Hematopoietic multipotent progenitor cell treated with erythropoietin and hydrocortisone succinate and interleukin-3 and kit ligand, for 8 days (in vitro differentiated cells): ENCODE results near the gene JMJD1C.
"Not testable (repeated sequence)": the region's sequence is repeated elsewhere in the genome, so short reads cannot be mapped to it uniquely, and the experiment has no call there.

ENCODE experiments used
- DNase-seq: peaks from one replicate; pipeline ENCODE4 v3.0.0-alpha.2; 2015

The JMJD1C gene

DNA sequence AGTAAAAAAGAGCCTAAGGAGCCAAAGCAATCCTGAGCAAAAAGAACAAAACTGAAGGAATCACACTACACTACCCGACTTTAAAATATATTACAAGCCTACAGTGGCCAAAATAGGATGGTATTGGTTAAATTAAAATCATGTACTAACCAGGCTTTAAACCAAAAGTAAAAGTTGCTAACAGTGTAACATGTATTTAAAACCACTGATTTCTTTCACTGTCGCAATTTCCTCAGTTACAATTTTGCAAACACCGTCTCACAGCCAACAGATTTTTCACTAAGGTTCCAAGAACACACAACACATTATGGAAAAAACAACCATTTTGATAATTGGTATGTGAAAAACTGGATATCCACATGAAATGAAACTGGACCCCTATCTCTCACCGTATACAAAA, 74.0 kb downstream of the JMJD1C start:
- DNase-seq = no peak

DNA sequence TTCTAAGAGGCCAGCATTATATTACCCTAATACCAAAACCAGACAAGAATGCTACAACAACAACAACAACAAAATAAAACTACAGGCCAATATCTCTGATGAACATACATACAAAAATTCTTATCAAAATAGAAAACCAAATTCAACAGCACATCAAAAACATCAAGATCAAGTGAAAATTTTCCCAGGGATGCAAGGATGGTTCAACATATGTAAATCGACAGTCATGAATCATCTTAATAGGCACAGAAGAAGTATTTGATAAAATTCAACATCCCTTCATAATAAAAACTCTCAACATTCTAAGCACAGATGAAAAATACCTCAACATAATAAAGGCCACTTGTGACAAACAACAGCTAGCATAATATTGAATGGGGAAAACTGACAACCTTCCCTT, 75.3 kb downstream of the JMJD1C start:
- DNase-seq = no peak

DNA sequence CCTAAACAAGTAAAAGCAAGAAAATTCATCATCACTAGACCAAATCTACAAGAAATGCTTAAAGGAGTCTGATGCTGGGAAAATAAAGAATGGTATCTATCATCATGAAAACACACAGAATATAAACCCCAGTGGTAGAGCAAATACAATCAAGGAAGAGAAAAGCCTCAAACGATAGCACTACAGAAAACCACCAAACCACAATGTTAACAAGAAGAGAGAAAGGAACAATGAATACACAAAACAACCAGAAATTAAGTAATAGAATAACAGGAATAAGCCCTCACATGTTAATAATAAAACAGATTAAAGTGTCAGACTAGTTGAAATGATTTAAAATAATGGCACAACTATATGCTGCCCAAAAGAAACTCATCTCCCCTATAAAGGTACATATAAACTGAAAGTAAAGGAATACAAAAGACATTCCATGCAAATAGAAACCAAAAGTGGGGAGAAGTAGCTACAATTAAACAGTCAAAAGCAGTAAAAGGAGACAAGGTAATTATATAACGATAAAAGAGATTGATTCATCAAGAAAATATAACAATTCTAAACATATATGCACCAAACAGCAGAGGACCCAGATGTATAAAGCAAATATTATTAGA, 77.3 kb downstream of the JMJD1C start:
- DNase-seq = no peak

DNA sequence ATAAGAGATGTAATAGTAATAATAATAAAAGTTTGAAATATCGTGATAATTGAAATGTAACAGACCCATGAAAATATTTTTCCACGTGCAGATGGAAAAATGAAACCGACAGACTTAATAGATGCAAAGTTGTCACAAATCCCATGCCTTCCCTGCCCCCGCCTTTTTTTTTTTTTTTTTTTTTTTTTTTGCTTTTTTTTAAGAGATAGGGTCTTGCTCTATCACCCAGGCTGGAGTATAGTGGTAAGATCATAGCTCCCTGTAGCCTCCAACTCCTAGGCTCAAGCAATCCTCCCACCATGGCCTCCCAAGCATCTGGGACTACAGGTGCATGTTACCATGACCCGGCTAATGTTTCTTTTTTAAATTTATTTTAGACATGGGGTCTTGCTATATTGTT, 80.5 kb downstream of the JMJD1C start:
- no peak for DNase-seq

DNA sequence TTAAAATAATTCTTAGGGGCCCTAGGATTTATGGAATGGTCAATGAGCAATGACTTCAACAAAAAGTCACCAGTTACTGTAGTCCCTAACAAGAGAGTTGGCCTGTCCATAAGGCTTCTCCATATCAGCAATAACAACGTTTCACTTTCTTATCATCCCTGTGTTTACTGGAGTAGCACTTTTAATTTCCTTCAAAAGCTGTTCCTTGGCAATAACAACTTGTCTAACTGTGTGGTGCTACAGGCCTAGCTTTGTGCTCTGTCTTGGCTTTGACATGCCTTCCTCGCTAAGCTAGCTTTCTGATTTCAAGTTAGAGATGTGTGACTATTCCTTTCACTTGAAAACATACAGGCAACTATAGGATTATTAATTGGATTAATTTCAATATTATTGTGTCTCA, 81.1 kb downstream of the JMJD1C start:
- peak; percentile 26 for DNase-seq

DNA sequence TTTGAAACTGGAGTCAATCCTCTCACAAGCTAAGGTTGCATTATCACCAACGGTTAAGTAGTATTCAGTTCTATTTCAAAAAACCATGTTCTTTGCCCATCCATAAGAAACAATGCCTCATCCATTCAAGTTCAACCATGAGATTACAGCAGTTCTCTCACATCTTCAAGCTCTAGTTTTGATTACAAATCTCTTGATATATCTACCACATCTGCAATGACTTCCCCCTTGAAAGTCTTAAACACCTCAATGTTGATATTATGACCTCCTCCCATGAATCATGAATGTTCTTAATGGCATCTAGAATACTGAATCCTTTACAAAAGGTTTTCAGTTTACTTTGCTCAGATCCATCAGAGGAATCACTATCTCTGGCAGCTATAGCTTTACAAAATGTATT, 81.8 kb downstream of the JMJD1C start:
- no peak for DNase-seq

DNA sequence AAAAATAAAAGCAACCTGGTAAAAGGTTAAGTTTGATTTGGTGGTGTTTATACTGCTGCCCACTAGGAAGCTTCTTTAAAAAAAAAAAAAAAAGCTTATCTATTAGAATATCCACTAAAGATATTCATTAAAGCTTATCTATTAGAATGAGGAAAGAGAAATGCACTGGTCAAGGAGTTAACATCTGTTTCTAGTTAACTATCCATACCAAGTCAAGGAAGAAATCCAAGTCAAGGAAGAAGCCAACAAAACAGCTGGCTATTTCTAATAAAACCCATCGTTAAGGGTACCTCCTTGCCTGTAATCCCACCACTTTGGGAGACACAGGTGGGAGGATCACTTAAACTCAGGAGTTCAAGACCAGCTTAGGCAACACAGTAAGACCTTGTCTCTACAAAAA, 82.6 kb downstream of the JMJD1C start:
- no peak for DNase-seq

DNA sequence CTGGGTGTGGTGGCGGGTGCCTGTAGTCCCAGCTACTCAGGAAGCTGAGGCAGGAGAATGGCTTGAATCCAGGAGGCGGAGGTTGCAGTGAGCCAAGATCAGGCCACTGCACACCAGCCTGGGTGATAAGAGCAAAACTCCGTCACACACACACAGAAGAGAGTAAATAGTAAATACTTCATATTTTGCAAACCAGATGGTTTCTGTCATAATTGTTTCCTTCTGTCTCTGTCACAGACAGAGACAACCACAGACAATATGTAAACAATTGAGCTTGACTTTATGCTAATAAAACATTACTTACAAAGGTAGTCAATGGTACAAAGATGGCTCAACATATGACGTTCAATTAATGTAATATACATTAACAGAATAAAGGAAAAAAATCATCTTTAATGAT, 83.7 kb downstream of the JMJD1C start:
- DNase-seq = peak; percentile 20

DNA sequence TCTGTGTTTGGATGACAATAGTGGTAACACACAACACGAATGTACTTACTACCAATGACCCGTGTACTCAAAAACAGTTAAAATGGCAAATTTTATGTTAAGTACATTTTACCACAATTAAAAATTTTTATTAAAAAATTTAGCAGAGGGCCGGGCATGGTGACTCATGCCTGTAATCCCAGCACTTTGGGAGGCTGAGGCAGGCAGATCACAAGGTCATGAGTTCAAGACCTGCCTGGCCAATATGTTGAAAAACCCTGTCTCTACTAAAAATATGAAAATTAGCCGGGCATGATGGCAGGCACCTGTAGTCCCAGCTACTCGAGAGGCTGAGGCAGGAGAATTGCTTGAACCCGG, 88.5 kb downstream of the JMJD1C start:
- not testable (repeated sequence) for DNase-seq

DNA sequence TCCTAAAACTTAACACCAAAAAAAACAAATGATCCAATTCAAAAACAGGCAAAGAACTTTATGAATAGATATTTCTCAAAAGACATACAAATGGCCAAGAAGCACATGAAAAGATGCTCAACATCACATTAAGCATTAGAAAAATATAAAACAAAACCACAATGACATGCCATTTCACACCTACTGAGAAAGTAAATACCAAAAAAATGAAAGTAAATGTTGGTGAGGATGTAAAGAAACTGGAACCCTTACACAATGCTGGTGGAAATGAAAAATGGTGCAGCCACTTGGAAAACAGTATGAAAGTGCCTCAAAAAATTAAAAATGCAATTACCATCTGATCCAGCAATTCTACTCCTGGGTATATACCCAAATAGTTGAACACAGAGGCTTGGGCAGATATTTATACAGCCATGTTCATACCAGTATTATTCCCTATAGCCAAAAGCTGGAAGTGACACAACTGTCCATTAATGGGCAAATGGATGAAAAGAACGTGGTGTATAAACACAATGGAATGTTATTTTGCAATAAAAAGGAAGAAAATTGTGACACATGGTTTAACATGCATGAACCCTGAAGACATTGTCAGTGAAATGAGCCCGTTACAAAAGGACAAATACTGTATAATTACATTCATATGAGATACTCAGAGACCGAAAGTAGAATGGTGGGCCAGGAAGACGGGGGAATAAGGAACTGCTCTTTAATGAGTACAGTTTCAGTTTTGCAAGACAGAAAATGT, 89.0 kb downstream of the JMJD1C start:
- DNase-seq = no peak

DNA sequence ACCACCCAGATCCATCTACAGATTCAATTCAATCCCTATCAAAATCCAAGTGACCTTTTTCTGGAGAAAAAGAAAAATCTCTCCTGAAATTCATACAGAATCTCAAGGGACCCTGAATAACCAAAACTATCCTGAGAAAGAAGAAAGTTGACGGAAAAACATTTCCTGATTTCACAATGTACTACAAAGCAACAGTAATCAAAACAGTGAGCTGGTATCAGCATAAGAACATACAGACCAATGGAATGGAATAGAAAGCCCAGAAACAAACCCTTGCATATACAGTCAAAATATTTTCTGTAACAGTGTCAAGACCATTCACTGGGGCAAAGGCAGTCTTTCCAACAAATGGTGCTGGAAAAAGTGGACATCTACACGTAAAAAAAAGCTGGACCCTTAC, 89.9 kb downstream of the JMJD1C start:
- no peak for DNase-seq

DNA sequence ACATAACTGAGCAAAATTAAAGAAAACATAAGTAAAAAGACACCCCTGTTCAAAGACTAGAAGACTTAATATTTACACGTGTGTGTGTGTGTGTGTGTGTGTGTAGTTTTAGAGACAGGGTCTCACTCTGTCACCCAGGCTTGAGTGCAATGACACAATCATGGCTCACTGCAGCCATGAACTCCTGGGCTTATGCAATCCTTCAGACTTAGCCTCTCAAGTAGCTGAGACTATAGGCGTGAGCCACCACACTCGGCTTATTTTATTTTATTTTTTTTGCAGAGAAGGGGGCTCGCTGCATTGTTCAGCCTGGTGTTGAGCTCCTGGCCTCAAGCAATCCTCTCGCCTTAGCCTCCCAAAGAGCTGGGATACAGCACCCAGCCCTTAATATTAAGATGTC, 90.3 kb downstream of the JMJD1C start:
- no peak for DNase-seq

DNA sequence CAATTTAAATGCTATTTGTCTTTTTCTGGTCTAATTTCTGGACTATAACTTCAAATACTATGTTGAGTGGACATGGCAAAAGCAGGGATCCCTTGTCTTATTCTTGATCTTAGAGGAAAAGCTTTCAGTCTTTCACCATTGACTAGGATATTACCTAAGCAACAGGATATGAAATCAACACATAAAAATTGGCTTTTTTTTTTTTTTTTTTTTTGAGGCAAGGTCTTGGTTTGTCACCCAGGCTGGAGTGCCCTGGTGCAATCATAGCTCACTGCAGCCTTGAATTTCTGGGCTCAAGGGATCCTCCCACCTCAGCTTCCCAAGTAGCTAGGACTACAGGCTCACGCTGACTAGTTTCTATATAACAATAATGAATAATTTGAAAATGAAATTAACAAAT, 90.8 kb downstream of the JMJD1C start:
- DNase-seq = no peak

DNA sequence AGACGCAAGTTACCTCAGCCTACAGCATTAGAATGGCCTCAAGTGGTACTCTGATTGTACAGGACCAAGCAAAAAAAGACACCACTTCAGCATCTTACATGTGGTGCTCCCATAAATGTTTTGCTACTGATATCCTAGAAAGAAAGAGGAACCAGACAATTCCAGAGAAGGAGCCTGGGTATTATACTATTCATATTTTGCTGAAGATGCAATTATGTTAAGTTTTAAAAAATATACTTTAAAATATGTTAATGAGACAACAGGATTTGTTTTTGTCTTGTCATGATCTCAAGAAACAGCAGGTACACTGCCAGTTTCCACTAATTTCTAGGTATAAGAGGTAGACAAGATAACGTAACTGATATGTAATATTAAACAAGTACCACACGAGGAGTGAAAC, 92.6 kb downstream of the JMJD1C start:
- DNase-seq = no peak

DNA sequence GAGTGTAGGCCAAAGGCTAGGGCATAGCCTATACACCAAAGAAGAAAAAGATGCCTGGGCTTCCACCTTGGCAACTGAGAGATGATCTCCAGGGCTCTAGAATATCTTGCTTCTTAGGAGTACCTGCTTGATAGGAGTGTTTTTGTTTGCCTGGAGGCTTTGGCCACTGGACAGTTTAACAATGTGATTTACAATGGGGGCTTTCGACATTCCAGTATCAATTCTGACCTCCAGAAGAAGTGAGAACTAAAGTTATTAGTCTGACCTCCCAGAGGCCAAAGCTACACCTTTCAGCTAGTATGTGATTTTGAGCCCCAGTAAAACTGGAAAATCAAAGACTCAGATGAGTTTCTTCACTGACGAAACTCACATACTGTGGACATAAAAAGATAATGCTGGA, 96.1 kb downstream of the JMJD1C start:
- no peak for DNase-seq

DNA sequence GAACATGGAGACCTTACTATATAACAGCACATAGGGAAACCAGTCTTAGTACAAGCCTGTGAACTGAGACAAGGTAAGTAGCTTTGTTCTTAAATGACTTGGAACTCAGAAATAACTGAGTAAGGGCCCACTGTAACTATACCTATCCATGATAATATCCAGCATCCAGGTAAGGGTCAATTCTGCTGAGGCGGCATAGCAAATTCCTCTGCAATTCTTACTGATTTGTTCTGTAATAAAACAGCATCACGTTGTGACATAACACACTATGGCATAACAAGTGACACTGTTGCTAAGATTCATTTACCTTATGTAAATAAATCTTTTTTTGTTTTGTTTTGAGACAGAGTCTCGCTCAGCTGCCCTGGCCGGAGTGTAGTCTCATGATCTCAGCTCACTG, 97.4 kb downstream of the JMJD1C start:
- no peak for DNase-seq

DNA sequence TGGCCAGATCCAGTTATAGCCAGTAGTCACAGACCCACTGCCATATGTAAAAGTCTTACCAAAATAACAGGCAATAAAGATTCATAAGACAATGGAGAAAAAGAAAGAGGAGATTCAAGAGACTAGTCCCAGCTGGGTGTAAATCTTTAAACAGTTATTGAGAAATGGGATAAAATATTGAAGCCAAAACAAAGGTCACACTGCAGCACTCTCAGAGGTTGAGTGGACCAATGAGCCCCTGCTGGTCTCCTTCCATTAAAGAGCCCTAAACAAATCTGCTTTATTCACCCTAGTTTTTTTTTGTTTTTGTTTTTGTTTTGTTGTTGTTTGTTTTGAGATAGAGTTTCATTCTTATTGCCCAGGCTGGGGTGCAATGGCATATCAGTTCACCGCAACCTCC, 98.8 kb downstream of the JMJD1C start:
- DNase-seq = no peak

DNA sequence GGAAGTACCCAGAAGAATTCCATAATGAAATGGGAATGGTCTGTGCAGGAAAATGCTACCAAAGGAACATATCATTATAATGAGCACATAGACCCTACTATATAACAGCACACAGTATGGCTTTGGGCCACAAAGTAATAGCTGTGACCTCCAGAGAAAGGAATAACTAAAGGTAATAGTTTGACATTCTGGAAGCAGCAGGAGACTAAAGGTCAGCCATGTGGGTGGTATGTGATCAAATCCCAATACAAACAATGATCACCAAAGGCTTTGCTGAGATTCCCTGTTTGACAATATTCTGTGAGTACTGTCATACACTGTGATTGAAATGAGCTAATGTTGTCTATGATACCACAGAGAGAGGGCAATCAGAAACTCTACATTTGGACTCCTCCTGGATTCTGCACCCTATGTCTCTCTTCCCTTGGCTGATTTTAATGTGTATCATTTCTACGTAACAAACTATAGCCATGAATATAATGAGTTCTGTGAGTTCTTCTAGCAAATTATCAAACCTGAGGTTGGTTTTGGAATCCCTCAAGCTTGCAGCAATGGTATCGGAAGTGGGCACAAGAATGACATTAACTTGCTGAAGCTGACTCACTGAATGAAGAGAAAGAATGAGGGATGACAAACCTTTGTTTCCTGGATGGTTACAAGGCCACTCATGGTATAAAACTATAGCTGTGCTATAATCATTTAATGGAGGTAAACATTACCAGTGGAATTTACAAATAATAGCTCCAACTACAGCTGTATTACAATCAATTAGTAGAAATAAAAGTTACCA, 99.6 kb downstream of the JMJD1C start:
- DNase-seq = no peak

DNA sequence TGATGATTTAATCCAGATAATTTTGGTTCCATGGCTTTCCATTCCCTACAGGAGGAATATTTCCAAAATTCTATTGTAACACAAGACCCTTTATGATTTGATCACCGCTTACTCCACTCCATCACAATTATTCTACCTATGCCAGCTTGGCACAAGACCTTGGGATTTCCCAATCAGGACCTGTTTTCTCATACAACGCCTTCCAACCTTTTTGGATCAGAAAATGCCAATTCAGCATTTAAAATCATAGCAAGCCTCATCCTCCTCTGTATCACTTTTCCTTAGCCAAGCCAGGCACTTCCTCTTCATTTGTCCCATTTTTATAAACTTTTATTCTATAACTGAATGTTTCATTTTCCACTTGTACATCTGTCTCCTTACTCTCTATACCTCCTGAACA, 100.9 kb downstream of the JMJD1C start:
- no peak for DNase-seq

DNA sequence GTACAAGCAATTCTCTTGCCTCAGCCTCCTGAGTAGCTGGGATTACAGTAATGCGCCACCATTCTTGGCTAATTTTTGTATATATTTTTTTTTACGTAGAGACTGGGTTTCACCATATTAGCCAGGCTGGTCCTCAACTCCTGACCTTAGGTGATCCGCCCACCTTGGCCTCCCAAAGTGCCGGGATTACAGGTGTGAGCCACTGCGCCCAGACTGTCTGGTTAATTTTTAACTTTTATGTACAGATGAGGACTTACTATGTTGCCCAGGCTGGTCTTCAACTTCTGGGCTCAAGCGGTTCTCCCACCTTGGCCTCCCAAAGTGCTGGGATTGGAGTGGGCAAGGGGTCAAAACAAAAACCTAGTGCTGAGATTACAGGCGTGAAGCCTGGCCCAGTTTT, 101.8 kb downstream of the JMJD1C start:
- DNase-seq = no peak

DNA sequence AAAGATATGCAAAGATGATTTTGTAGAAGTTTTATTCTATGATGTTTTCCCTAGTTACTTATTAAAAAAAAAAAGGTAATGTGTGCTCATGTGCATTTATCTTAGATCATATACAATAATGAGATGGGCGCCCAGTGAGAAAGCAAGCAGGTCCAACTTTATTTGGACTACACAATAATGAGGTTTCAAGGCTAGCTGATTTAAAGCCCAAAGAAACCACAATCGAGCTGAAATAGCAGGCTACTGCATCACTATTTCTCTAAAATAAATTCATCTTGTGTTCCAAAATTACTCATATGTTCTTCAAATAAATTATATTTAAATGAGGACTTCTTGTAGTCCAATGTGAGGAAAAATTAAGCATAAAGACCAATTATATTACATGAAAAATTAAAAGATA, 110.1 kb downstream of the JMJD1C start:
- DNase-seq = no peak

DNA sequence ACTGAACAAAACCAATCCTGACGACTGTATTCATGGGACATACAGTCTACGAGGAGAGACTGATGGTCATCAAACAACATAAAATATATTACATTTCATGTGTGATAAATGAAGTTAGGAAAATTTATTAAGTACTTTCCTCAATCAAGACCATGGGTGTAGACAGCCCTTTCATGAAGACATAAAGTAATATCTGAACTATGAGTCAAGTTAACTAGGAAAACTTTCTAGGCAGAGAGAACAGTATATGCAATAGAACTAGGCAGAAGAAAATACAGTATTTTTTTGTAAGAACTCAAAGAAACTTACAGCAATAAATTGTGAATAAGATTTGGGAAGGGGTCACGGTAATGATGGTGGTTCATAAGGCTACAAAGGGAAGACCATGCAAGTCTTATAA, 112.8 kb downstream of the JMJD1C start:
- DNase-seq = no peak

DNA sequence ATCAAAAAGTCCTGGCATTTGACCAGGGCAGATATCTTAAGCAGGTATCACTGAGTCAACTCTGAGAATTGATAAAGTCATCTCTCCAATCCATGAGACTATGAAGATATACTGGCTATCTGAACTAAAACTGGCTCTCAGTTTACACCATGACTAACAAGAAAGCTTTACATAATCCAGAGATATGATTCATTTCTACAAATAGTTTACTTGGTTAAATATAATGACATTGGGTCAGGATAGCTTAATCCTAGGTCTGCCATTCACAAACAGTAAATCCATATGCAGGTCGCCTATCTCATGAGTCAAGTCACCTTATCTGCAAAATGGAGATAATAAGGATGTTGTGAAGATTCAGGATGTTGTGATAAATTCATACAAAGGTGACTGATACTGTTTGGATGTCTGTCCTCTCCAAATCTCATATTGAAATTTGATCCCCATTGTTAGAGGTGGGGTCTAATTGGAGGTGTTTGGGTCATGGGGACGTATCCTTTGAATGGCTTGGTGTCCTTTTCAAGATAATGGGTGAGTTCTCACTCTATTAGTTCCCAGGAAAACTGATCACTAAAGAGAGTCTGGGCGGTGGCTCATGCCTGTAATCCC, 117.4 kb downstream of the JMJD1C start:
- DNase-seq = no peak

DNA sequence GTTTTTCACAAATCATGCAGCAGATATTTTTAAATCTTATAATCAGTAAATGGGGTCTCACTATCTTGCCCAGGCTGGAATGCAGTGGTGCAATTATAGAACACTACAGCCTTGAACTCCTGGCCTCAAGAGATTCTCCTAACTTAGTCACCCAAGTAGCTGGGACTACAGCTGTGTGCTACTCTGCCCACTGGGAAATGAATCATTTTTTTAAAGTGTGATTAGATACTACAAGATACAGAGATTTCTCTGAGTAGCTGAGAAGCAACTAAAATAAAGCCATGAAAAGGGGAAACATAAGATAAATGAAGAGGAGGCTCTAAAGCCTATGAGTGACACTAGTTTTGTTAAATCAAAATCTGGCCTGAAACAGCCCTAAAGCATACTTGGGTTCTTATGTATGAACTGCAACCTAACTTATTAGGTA, 119.7 kb downstream of the JMJD1C start:
- DNase-seq = no peak
